Suprapubic skin (tissue), 4 donors: ENCODE measurements around the gene RNU1-4. TPM values are rescaled to one million over a fixed set of nuclear protein-coding genes. Genes with fewer than 3 reads are reported as not detected.
A peak's percentile ranks its signal among the peaks of the same experiment; 100 is the strongest.
"Not testable (repeated sequence)": the region's sequence is repeated elsewhere in the genome, so short reads cannot be mapped to it uniquely, and the experiment has no call there.

ENCODE experiments used
- DNase-seq, 2 donors: peaks; one replicate each; pipeline ENCODE4 v3.0.0-alpha.2; 2019; ENCODE audit warnings: low spot score in 2 of 2
- H3K27ac ChIP-seq: fragments of 200-600 bp; sonication (generic); one replicate; pipeline ENCODE4 v1.5.1; 2019
- H3K27me3 ChIP-seq: fragments of 200-600 bp; sonication (generic); one replicate; pipeline ENCODE4 v1.5.1; 2019
- H3K36me3 ChIP-seq: fragments of 200-600 bp; sonication (generic); one replicate; pipeline ENCODE4 v1.5.1; 2019
- H3K4me1 ChIP-seq: fragments of 200-600 bp; sonication (generic); one replicate; pipeline ENCODE4 v1.5.1; 2019
- H3K4me3 ChIP-seq: fragments of 200-600 bp; sonication (generic); one replicate; pipeline ENCODE4 v1.5.1; 2019; ENCODE audit warnings: mild to moderate bottlenecking
- H3K9me3 ChIP-seq: fragments of 200-600 bp; sonication (generic); one replicate; pipeline ENCODE4 v1.5.1; 2019
- WGBS: methylation state at CpG from one replicate; pipeline ENCODE4 v1.1.5; 2018; 5-methylcytosine and 5-hydroxymethylcytosine counted together
- total RNA-seq, 4 donors: library from RNA; depleted of rRNA; stranded (reverse); fragments of >200 nt; gene quantifications; one replicate each; pipeline ENCODE4 v1.1.0, GENCODE V29; 2016

RNU1-4 gene
- total RNA-seq, 4 donors from 2014 or later = under 0.01 TPM

- peaks cover 14% of the 10 kb centered on the region for H3K4me1 ChIP-seq
- WGBS = 62% methylated on average over 15 of the region's 15 CpGs
- peak overlapping the region; percentile 46 for H3K27ac ChIP-seq
- not testable (repeated sequence) for DNase-seq, H3K9me3 ChIP-seq, H3K36me3 ChIP-seq
- peaks cover 20% of the 10 kb centered on the region for H3K27me3 ChIP-seq
- H3K4me3 ChIP-seq = peak overlapping the region; percentile 18
These were observed 24.7 kb downstream of the RNU1-4 start for GRCh38 chr1:16764820-16765655.

GRCh38 chr1:16765731-16766605 is 25.7 kb downstream of the RNU1-4 start:
- H3K9me3 ChIP-seq, H3K36me3 ChIP-seq: not testable (repeated sequence)
- peak overlapping the region; percentile 37 for H3K27ac ChIP-seq
- WGBS = 55% methylated on average over 25 of the region's 31 CpGs
- H3K4me3 ChIP-seq = peak overlapping the region; percentile 18
- peaks cover 14% of the 10 kb centered on the region for H3K4me1 ChIP-seq
- H3K27me3 ChIP-seq = peaks cover 11% of the 10 kb centered on the region
- peak; percentile 84 to 85 for DNase-seq

- Histone ChIP-seq H3K4me1 (peaks cover 14% of the 10 kb centered on the region), H3K27me3 (peaks cover 14% of the 10 kb centered on the region)
- 53% methylated on average over 9 of the region's 9 CpGs for WGBS
- H3K9me3 ChIP-seq, H3K4me3 ChIP-seq, H3K27ac ChIP-seq, H3K36me3 ChIP-seq: not testable (repeated sequence)
- DNase-seq = peak in 1 of 2 donors; percentile 66
These were observed 26.5 kb downstream of the RNU1-4 start for GRCh38 chr1:16766689-16767256.

- Histone ChIP-seq H3K27me3 (peaks cover 22% of the 10 kb centered on the region), H3K4me1 (peaks cover 11% of the 10 kb centered on the region)
- H3K27ac ChIP-seq, H3K36me3 ChIP-seq, H3K9me3 ChIP-seq, DNase-seq, H3K4me3 ChIP-seq: not testable (repeated sequence)
- WGBS = 87% methylated on average over 5 of the region's 5 CpGs
These were observed 29.9 kb downstream of the RNU1-4 start for GRCh38 chr1:16770139-16770759.

- not testable (repeated sequence) for H3K4me3 ChIP-seq, H3K4me1 ChIP-seq, H3K9me3 ChIP-seq, H3K36me3 ChIP-seq, DNase-seq, H3K27ac ChIP-seq
- 74% methylated on average over 5 of the region's 6 CpGs for WGBS
- H3K27me3 ChIP-seq = peaks cover 29% of the 10 kb centered on the region
These were observed 30.7 kb downstream of the RNU1-4 start for GRCh38 chr1:16770896-16771446.

GRCh38 chr1:16772275-16773204 is 32.2 kb downstream of the RNU1-4 start:
- H3K4me3 ChIP-seq, H3K27ac ChIP-seq, H3K4me1 ChIP-seq, H3K36me3 ChIP-seq, H3K9me3 ChIP-seq: not testable (repeated sequence)
- H3K27me3 ChIP-seq = peaks cover 34% of the 10 kb centered on the region
- peak in 1 of 2 donors; percentile 15 for DNase-seq
- 68% methylated on average over 14 of the region's 21 CpGs for WGBS

- WGBS = 48% methylated on average over 8 of the region's 9 CpGs
- H3K9me3 ChIP-seq, H3K36me3 ChIP-seq, H3K4me3 ChIP-seq, H3K4me1 ChIP-seq, DNase-seq, H3K27ac ChIP-seq: not testable (repeated sequence)
- peaks cover 34% of the 10 kb centered on the region for H3K27me3 ChIP-seq
These were observed 32.9 kb downstream of the RNU1-4 start for GRCh38 chr1:16773205-16773596.

GRCh38 chr1:16773723-16774122 is 33.4 kb downstream of the RNU1-4 start:
- not testable (repeated sequence) for DNase-seq, H3K4me3 ChIP-seq, H3K9me3 ChIP-seq, H3K36me3 ChIP-seq, H3K4me1 ChIP-seq, H3K27ac ChIP-seq
- 50% methylated on average over 4 of the region's 6 CpGs for WGBS
- H3K27me3 ChIP-seq = peaks cover 34% of the 10 kb centered on the region

GRCh38 chr1:16774773-16775172 is 34.5 kb downstream of the RNU1-4 start:
- H3K4me1 ChIP-seq, DNase-seq, H3K4me3 ChIP-seq, H3K36me3 ChIP-seq, H3K27ac ChIP-seq, H3K9me3 ChIP-seq: not testable (repeated sequence)
- H3K27me3 ChIP-seq = peaks cover 35% of the 10 kb centered on the region
- 87% methylated on average over 7 of the region's 14 CpGs for WGBS

GRCh38 chr1:16775290-16775689 is 35.0 kb downstream of the RNU1-4 start:
- DNase-seq, H3K4me3 ChIP-seq, H3K36me3 ChIP-seq, H3K9me3 ChIP-seq, H3K27ac ChIP-seq, H3K4me1 ChIP-seq: not testable (repeated sequence)
- 93% methylated on average over 7 of the region's 8 CpGs for WGBS
- peaks cover 38% of the 10 kb centered on the region for H3K27me3 ChIP-seq

- H3K27ac ChIP-seq, H3K4me1 ChIP-seq, H3K36me3 ChIP-seq, DNase-seq, H3K4me3 ChIP-seq, H3K9me3 ChIP-seq: not testable (repeated sequence)
- H3K27me3 ChIP-seq = peaks cover 42% of the 10 kb centered on the region
- WGBS = 86% methylated on average over 4 of the region's 8 CpGs
These were observed 35.9 kb downstream of the RNU1-4 start for GRCh38 chr1:16776248-16776647.

- H3K4me3 ChIP-seq, H3K36me3 ChIP-seq, H3K27ac ChIP-seq, H3K9me3 ChIP-seq, DNase-seq, H3K4me1 ChIP-seq: not testable (repeated sequence)
- H3K27me3 ChIP-seq = peaks cover 40% of the 10 kb centered on the region
- WGBS = 85% methylated on average over 5 of the region's 5 CpGs
These were observed 36.5 kb downstream of the RNU1-4 start for GRCh38 chr1:16776835-16777234.
